ENCODE results near the gene SS18L1.

The SS18L1 gene

DNA sequence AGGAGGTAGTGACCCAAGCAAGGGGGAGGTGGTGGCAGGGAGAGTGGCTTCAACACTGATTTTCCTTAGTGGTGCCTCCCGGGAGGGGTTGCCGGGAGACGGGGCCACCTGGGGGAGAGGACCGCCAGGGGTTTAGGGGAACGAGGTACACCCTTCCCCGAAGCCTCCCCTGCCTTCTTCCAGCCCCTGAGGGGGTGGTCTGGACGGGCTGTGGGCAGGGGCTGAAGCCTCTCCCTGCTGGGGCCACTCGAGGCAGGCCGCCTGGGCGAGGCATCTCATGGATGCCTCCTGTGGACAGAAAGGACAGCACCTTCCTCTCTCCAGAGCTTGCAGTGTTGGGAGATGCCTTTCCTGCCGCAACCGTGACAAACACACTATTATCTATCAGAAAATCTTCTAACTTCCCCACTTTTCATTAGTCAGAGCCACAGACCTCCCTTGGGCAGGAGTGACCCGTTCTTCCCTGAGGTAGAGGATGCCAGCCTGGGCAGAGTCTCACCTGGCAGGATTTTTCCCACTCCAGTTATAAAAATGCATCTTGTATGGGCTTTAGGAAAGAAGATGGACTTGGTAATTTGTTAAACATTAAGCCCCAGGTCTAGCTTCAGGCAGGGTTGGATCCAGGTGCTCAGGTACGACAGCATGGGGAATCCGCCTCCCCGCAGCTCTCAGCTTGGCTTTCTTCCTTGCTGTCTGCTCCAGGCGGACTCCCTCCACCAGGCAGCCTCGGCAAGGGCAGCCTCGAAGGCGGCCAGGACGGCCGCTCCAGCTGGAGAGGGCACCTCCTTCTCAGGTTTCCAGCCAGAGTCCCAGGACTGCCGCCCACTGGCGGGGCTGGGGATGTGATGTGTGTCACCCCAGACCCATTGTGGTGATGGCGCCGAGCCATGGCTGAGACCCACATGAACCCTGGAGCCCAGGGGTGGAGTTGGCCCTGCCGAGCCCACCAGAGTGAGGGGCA is 65.5 kb downstream of the SS18L1 start:
- DNase-seq (ENCODE audit: low read depth in 1 of 2, low spot score in 1 of 2), result no peak

DNA sequence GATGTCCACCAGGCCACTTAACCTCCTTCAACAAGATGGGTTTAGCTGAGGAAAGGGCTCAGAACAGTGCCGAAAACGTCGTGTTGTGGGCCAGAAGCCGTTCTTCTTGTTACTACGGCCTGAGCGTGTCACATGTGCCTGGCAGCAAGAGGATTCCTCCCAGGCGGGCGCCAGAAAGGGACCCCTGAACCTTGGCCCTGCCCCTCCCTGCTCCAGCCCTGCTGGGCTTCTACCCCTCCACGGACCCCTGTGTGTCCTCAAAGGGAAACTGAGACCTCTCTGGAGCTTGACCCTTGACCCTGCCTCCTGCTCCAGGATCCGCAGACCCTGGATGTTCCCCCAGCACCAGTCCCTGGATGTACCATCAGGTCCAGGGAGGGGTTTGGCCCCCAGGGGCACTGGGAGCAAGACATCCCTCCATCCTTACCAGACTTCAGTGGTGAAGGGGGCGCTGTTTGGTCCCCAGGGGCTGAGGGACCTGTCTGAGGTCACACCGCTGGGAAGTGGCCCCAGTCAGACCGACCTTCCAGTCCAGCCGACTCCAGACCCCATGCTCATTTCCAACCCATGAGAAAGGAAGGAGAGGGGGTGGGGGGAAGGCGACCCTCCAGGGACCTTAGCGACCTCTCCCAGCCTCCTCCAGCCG is 66.4 kb downstream of the SS18L1 start:
- no peak for DNase-seq (ENCODE audit: low read depth in 1 of 2, low spot score in 1 of 2)

DNA sequence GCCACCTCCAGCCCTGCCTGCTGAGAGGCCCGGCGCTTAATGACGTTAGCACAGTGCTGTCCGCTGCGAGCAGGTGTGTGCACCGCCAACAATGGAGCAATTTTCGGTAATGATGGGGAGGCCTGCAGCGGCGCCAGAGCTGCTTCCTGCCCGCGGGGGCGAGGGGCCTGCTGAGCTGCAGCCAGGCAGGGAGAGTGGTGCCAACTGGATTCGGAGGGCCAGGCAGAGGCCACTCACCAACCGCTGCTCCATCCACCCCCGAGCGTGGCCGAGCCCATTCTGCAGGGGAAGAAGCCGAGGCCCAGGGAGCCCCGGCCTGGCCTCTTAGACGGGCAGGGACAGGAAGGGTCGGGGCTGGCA is 66.9 kb downstream of the SS18L1 start:
- DNase-seq (ENCODE audit: low read depth in 1 of 2, low spot score in 1 of 2), result no peak

DNA sequence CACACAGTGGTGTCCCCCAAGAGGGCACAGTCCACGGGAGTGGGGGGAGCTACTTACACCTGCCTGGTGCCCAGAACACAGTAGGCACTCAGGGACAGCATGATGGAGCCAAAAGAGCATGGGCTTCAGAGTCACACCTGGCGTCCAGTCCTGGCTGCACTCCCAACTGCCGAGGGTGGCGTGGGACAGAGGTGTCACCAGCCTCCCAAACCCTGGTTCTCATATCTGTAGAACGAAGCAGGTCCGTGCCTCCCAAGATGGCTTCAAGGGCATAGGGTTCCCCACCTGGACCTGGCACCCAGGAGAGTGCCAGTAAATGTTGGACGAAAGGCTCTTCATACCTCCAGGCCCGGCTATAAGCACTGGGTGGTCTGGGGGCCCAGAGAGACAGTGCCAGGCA is 67.6 kb downstream of the SS18L1 start:
- no peak for DNase-seq (ENCODE audit: low read depth in 1 of 2, low spot score in 1 of 2)

DNA sequence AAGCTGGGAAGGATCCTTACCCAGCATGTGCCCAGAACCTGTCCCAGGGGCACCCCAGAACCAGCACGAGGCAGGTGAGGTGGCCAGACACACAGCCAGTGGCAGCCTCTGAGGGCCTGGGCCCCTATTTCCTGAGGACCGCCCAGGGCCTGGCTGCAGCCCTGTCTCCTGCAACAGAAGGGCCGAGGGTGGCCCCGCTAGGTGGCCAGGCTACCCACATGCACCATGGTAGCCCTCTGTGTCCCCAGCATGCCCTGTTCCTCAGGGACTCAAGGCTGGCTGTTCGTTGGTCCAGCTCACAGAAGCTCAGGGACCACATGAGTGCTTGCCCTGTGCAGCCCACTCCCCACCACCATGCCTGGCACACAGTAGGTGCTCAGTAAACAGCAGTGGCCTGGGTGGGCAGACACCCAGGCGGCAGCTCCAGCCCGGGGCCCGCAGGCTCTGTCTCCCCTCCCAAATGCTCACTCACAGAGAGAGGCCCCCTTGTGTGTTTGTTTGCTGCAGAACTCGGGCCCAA is 68.3 kb downstream of the SS18L1 start:
- no peak for DNase-seq (ENCODE audit: low read depth in 1 of 2, low spot score in 1 of 2)

DNA sequence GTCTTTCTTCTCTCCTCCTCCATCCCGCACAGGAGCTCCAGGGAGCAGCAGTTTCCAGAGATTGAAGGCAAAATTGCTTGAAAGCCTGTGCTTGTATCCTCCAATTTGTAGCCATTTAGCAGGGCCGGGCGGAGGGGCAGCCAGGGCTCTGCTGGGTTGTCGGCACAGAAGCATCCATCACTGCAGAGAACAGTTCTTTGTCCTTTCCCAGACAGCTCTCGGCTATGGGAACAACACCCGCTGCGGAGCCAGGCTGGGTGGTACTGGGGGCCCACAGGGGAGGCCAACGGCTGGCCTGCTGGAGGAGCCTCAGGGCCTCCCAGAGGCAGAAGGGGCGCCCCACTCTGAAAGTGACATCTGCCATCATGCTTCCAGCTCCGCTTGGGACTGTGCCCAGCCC is 68.7 kb downstream of the SS18L1 start:
- DNase-seq (ENCODE audit: low read depth in 1 of 2, low spot score in 1 of 2), result no peak

DNA sequence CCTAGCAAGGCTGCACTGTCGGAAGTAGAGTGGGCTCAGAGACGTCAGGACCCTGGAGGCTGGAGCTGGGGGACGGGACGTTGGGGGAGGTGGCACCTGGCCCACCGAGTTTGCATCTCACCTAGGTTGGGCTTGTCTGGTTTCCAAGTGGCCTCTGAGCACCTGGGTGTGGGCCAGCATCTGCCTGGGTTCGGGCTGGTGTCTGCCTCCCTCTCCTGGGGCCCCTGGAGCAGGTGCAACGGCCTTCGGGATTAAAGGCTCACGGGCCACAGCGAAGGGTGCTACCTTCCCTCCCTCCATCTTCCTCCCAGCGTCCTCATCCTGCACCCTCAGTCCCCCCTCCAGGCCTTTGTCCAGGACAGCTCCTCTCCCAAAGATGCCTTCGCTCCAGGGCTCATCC is 70.5 kb downstream of the SS18L1 start:
- DNase-seq (ENCODE audit: low read depth in 1 of 2, low spot score in 1 of 2), result no peak

DNA sequence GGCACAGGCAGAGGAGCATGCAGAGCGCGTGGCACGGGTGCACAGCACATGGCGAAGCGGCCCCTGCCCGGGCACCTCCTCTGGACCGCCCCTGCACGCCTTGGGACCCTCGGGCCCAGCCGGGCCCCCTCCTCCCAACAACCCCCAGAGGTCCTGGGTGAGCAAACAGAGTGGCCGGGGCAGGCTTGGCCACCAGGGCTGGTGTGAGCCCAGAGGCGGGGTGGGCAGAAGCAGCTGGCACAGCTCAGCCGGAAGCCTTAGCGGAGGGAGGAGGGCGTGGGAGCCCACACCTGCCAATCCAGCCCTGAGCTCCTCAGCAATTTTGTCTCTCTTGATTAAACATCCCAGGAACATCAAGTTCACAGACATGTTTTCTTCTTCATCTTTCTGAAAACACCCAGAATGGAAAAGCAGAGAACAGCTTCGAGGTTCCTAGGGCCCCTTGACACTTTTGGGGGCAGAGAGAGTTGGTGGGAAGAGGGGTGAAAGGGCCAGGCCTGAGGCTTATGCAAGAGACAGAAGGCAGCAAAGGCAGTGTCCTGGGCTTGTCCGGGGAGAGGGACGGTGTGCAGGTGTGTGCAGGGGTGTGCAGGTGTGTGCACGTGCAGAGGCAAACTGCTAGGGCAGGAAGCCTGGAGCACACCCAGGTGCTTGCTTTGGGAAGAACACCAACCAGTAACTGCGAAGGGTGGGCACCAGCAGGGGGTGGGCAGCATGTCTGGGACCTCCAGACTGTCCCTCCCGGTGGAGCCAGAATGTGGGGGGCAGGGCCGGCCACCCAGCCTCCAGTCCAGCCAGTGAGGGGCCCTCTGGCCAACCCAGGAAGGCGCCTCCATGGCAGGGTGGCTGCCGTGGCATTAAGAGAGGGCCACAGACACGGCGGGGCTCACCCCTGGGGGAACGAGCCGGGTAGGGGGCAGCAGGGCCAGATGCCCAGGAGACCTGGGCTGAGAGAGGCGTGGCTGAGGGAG is 71.7 kb downstream of the SS18L1 start:
- no peak for DNase-seq (ENCODE audit: low read depth in 1 of 2, low spot score in 1 of 2)

DNA sequence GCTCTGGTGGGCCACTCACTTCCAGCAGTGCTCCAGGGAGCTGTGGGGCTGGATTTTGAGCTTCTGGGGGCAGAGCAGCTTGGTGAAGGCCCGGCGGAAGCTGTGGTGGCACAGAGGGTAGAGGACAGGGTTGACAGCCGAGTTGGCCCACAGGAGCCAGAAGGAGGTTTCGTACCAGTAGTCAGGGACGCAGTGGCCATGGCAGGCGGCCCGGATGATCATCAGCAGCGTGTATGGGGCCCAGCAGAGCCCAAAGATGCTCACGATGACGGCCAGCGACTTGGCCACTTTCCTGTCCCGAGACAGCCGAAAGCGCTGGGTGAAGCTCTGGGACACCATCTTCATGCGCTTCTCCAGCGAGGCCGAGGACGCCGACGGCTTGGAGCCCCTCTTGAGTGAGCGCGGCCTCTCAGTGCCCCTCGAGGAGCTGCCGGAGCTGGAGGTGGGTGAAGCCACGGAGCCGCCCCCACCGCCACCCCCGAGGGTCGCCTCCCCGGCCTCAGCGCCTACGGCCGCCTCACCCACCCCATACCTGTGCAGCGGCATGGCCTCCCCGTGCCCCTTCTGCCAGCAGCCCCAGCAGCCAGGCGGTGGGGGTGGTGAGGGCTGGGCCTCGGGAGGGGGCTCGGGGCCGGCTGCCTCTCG is 72.5 kb downstream of the SS18L1 start:
- DNase-seq (ENCODE audit: low read depth in 1 of 2, low spot score in 1 of 2), result no peak

DNA sequence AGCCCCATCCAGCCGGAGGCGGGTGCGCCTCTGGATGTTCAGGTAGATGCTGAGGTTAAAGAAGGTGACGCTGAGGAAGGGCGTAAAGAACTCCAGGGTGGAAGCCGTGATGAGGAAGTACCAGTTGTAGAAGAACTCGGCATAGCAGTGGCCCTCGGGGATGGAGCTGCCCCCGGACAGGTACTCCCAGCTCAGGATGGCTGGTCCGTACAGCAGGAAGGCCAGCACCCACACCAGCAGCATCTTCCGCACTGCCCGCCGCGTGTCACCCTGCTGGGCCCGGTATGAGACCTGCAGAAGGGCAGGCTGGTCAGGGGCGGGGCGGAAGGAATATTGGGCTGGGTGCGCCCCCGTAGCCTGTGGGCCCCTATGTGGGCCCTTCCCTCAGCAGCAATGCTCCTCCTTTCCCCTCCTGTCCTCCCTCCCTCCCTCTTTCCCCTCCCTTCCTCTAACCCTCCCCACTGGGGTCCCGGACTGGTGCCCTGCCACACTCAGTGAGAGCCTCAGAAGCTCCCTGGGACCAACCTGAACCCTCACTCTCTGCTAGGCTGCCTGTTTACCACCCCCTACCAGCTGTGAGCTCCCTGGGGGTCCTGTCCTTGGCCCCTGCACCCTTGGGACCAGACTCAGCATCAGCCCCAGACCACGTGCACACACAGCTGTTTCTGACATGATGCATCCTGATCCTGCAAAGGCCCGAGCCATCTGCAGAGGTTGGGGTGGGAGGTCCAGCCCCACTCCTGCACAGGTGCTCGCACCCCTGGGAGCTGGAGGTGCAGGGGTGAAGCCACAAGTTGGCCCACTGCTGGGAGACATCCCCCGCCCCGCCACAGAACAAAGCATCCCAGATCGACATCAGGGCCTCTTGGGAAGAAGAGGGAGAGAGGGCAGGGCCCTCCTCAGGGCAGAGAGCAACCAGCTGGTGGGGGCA is 73.3 kb downstream of the SS18L1 start:
- DNase-seq (ENCODE audit: low read depth in 1 of 2, low spot score in 1 of 2), result no peak

DNA sequence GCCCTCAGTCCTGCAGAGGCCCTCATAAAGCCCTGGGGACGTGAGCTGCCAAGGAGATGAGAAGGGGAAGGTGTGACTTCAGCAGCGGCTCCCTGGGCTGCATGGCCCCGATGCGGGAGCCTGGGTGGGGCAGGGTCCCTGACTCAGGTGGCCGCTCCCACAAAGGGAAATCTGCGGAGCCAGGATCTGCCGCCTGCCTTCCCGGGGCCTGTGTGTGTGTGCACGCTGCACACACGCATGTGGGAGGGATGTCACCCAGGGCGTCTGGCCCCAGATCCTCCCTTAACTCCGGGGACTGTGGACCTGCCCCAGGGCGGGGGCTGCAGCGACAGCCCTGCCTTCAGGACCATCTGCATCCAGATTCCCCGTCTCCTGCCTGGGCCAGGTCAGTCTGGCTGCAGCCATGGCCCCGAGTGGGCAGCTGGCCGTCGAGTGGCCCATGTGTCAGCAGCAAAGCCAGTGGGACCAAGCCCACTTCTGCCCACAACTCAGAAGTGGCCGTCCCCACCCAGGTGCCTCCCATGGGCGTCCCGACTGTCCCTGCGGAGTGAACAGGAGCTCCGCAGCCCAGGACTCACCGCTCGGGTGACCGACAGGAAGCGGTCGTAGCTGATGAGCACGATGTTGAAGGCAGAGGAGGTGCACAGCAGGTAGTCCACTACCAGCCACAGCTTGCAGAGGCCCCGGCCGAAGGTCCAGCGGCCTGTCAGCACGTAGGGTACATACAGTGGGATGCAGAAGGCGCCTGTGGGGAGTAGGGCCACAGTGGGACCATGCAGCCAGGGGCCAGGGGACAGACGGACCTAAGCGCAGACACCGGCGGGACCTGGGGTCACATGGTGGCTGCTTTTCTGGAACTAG is 74.6 kb downstream of the SS18L1 start:
- no peak for DNase-seq (ENCODE audit: low read depth in 1 of 2, low spot score in 1 of 2)

DNA sequence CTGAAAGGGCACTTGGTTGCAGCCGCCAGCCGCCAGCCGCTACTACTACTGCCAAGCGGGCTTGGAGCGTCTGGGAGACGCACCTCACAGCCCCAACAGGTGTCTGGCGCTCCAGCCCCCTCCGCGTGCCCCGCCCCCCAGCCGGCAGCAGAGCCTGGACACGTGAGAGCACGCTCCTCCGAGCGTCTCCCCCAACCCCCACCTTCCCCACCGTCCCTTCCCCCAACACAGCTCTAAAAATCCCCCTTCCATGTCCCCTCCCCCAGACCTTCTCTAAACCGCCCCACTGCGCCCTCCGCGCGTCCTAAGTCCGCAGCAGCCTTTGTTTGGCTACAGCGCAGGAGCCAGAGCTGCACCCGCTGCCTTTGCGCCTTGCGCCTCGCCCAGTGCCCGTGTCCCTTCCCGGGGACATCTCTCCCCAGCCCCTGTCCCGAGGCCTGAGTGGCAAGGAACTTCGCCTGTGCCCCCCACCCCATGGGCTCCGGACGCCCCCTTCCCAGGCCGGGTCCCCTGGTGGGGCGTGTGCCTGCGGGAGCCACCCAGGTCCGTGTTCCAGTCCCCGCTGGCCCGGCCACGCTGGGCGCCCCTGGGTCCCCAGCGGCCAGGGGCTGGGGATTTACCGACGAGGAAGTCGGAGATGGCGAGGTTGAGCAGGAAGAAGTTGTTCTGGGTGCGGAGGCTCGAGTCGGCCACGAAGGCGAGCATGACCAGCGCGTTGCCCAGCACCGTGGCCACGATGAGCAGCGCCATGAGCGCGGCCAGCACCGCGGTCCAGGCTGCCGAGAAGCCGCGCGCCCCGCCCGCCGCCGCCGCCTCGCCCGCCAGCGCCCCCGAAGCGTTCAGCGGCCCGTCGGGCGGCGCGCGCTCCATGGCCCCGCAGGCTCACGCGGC is 75.8 kb downstream of the SS18L1 start:
- DNase-seq (ENCODE audit: low read depth in 1 of 2, low spot score in 1 of 2), result no peak

DNA sequence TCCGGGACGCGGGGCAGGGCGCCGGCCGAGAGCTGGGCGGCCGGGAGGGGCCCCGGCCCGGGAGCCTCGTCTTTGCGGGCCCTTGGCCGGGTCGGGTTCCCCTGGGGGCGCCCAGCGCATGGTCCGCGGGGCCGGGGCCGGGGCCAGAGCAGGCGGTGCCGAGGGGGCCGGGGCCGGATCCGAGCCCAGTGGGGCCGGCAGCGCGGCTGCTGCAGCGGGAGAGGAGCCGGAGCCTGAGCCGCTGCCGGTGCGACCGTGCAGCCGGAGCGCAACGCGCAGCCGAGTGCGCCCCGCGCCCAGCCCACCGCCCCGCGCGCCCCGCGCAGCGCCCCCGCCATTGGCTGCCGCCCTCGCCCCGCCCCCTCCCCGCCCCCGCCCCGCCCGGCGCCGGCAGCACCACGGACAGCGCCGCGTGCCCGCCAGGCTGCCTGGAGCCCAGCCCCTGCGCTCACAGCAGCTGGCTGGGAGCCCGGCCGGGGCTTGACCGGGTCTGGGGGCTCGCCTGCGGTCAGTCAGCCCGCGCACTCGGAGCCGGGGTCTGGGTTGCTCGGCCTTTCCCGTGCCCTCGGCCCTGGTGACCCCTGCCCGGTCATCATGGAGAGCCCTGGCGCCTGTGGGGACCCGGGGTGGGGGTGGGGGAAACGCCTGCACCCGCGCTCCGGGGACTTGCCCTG is 76.6 kb downstream of the SS18L1 start, which contains the start of gene HRH3:
Gene HRH3, minus strand, starts transcription at position 287 of the 674 bp plus-strand sequence. CDS start 308 bp downstream, outside the sequence.
- DNase-seq (ENCODE audit: low read depth in 1 of 2, low spot score in 1 of 2), result peak; percentile 7 to 19

DNA sequence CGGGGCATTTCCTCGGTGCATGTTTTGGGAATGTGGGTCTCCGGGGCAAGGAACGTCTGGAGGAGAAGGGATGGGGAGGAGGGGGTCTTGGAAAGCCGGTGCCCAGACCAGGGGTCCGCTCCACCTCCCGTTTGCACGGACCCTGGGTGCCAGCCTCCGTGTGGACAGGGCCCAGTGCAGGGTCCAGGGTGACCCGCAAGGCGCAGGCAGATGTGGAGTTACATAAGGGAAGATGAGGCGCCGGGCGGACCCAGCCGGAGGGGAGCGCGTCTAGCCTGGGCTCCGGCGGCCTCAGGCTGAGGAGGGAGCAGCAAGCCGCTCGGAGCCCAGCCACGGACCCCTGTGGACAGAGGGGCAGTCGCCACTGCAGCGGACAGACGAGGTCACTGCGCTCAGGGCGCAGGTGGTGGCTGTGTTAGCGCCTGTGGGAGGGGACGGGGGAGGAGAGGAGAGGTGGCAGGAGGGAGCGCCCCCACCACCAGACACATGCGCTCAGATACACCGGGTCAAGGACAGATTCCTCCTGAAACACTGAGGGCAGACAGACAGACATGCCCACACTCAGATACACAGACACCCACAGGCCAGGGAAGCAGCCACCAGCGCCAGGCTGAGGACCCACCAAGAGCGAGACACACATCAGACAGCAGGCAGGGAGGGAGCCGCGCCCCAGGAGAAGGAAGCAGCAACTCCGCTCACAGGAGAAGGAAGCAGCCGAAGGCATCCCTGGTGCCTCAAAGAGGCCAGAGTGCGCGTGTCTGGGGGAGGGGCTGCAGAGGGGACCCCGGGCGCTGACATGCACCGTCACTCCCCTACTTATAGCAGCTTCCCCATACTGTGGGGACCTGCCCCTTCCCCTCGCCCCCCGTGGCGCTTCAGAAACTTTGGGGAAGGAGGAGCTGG is 77.3 kb downstream of the SS18L1 start:
- no peak for DNase-seq (ENCODE audit: low read depth in 1 of 2, low spot score in 1 of 2)

DNA sequence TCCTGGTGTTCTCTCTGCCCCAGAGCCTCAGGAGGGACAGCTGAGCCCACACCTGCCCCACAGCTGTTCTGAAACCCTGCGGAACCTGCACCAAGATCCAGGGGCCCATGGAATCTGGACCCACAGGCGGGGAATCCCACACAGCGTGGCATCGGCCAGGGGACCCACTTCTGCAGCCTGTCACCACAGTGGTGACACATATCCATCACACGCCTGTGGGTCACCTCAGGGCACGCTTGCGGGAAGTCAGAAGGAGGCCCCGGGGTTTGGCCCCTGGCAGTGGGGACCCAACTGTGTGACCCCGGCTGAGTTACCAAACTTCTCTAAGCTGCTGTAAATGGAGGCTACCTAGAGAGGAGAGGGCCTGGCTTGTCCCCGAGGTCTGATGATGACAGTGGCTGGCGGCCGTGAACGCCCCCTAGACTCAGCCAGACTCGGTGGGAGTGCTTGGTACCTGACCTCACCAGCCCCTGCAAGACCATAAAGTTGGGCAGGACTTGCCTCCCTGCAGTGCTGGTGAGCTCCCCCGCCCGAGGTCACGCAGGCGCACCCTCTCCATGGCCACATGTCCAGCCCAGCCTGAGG is 78.8 kb downstream of the SS18L1 start:
- DNase-seq (ENCODE audit: low read depth in 1 of 2, low spot score in 1 of 2), result no peak

DNA sequence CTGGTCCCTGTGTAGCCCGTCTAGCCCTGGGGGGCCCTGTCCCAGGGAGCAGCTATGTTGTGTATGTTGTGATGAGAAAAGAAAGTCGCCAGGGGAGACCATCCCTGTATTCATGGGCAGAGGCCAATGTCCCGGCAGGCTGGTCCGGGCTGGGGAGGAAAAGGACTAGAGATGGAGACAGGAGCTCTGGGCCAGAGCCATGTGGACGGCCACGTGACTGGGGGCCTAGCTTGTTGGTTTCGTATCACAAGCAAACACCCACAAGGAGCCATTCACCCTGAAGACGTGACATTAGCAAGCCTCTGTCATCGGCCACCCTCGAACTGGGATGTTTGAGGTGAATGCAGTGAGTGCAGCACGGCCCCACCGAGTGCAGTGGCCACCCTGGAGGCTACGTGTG is 79.4 kb downstream of the SS18L1 start:
- no peak for DNase-seq (ENCODE audit: low read depth in 1 of 2, low spot score in 1 of 2)
